GM23338 (cell line): ENCODE results near the gene PRPF6. TPM values are rescaled to one million over a fixed set of nuclear protein-coding genes. Genes with fewer than 3 reads are reported as not detected.
A peak's percentile ranks its signal among the peaks of the same experiment; 100 is the strongest.

Experiments used
- ATAC-seq: fragments of 200-7000 bp; cut with Tn5 transposase; 3 replicates; pipeline ENCODE4 v1.9.1; 2020
- DNase-seq: peaks from one replicate; pipeline ENCODE4 v3.0.0-alpha.2; 2015; ENCODE audit warnings: low spot score
- H2AFZ ChIP-seq: fragments of 200-600 bp; sonication (generic); 2 replicates; pipeline ENCODE4 v1.8.0; 2016; ENCODE audit warnings: antibody characterized with exemption, mild to moderate bottlenecking, moderate library complexity
- H3F3A ChIP-seq: fragments of 200-600 bp; sonication (generic); replicated peaks from 2 replicates; pipeline ENCODE4 v1.8.0; 2017; ENCODE audit warnings: antibody characterized with exemption, mixed run types, low read depth
- H3K27ac ChIP-seq: fragments of 200-600 bp; sonication (generic); 2 replicates; pipeline ENCODE4 v1.6.1; 2016; ENCODE audit warnings: low read depth
- H3K27me3 ChIP-seq: fragments of 200-600 bp; sonication (generic); 2 replicates; pipeline ENCODE4 v1.8.0; 2016; ENCODE audit warnings: mild to moderate bottlenecking, mixed run types, moderate library complexity; ENCODE audit not compliant: insufficient read depth
- H3K36me3 ChIP-seq: fragments of 200-600 bp; sonication (generic); 2 replicates; pipeline ENCODE4 v1.8.0; 2016; ENCODE audit warnings: mild to moderate bottlenecking; ENCODE audit not compliant: insufficient read depth
- H3K4me1 ChIP-seq: fragments of 200-600 bp; sonication (generic); 2 replicates; pipeline ENCODE4 v1.8.0; 2016; ENCODE audit warnings: mild to moderate bottlenecking, moderate library complexity; ENCODE audit not compliant: insufficient read depth
- H3K4me2 ChIP-seq: fragments of 200-600 bp; sonication (generic); 2 replicates; pipeline ENCODE4 v1.7.1; 2017; ENCODE audit warnings: mixed run types
- H3K4me3 ChIP-seq: fragments of 200-600 bp; sonication (generic); 2 replicates; pipeline ENCODE4 v1.6.1; 2016; ENCODE audit warnings: mixed run types
- H3K79me2 ChIP-seq: fragments of 200-600 bp; sonication (generic); replicated peaks from 2 replicates; pipeline ENCODE4 v1.8.0; 2017; ENCODE audit warnings: mild to moderate bottlenecking; ENCODE audit not compliant: insufficient read depth
- H3K9me2 ChIP-seq: fragments of 200-600 bp; sonication (generic); 2 replicates; pipeline ENCODE4 v1.8.0; 2017; ENCODE audit not compliant: insufficient read depth
- H4K20me1 ChIP-seq: fragments of 200-600 bp; sonication (generic); replicated peaks from 2 replicates; pipeline ENCODE4 v1.8.0; 2017; ENCODE audit warnings: mild to moderate bottlenecking; ENCODE audit not compliant: insufficient read depth
- H3K27ac Mint-ChIP-seq: 2 replicates; pipeline ENCODE4 v1.8.0; 2020; ENCODE audit warnings: inconsistent platforms, mild to moderate bottlenecking, moderate library complexity, mixed read lengths
- H3K27me3 Mint-ChIP-seq: 3 replicates; pipeline ENCODE4 v1.8.0; 2022; ENCODE audit warnings: low read depth, mild to moderate bottlenecking, moderate library complexity, mixed read lengths, inconsistent platforms; ENCODE audit not compliant: insufficient read depth, poor library complexity
- H3K36me3 Mint-ChIP-seq: 3 replicates; pipeline ENCODE4 v1.8.0; 2021; ENCODE audit warnings: low read depth, mild to moderate bottlenecking, inconsistent platforms, moderate library complexity, mixed read lengths
- H3K4me1 Mint-ChIP-seq: 3 replicates; pipeline ENCODE4 v1.8.0; 2020; ENCODE audit warnings: mild to moderate bottlenecking, inconsistent platforms, mixed read lengths
- H3K4me3 Mint-ChIP-seq: 3 replicates; pipeline ENCODE4 v1.8.0; 2021; ENCODE audit warnings: moderate library complexity, mild to moderate bottlenecking, inconsistent platforms, mixed read lengths
- H3K9me3 Mint-ChIP-seq: 3 replicates; pipeline ENCODE4 v1.8.0; 2020; ENCODE audit warnings: moderate library complexity, mild to moderate bottlenecking, inconsistent platforms, mixed read lengths
- CREB1 ChIP-seq: fragments of 250-450 bp; sonication (Bioruptor Pico); IDR thresholded peaks from 2 replicates; pipeline ENCODE4 v1.5.0; 2020; ENCODE audit warnings: low read depth, mild to moderate bottlenecking, moderate library complexity
- JUNB ChIP-seq: IDR thresholded peaks from one replicate; pipeline ENCODE4 v1.6.1; 2016; ENCODE audit warnings: antibody characterized with exemption; ENCODE audit not compliant: unreplicated experiment
- NANOG ChIP-seq: IDR thresholded peaks from 2 replicates; pipeline ENCODE4 v1.6.1; 2016; ENCODE audit warnings: antibody characterized with exemption, borderline replicate concordance
- POLR2AphosphoS5 ChIP-seq: IDR thresholded peaks from 2 replicates; pipeline ENCODE4 v1.6.1; 2016; ENCODE audit warnings: antibody characterized with exemption, low read depth
- STAT1 ChIP-seq: IDR thresholded peaks from one replicate; pipeline ENCODE4 v1.6.1; 2016; ENCODE audit warnings: antibody characterized with exemption; ENCODE audit not compliant: unreplicated experiment
- ZNF331 ChIP-seq: fragments of 250-450 bp; sonication (Bioruptor Pico); IDR thresholded peaks from 2 replicates; pipeline ENCODE4 v1.5.0; 2020; ENCODE audit warnings: low read depth, mild to moderate bottlenecking, moderate library complexity
- polyA plus RNA-seq: library from polyadenylated mRNA; unstranded; fragments of >200 nt; fragmentation: Nextera tagmentation; extraction: Ambion mirVana; gene quantifications from 2 replicates; pipeline ENCODE4 v1.2.1, GENCODE V29; 2016
- total RNA-seq: library from RNA; depleted of rRNA; stranded (reverse); fragments of >200 nt; shearing (Covaris generic); gene quantifications from 2 replicates; pipeline ENCODE4 v1.2.3, GENCODE V29; 2014
- TF ChIP-seq, protein P1 (sequence below): fragments of 250-450 bp; sonication (Bioruptor Pico); IDR thresholded peaks from 2 replicates; pipeline ENCODE4 v1.5.0; 2020; ENCODE audit warnings: mild to moderate bottlenecking, moderate library complexity
- TF ChIP-seq, protein P2 (sequence below), 2 experiments: fragments of 200-600 bp in 1 of 2; sonication (generic) in 1 of 2; conservative IDR thresholded peaks; 2 replicates each; pipeline versions ENCODE4 v1.5.1 to v1.6.1; 2016 to 2017; ENCODE audit warnings: antibody characterized with exemption in 2 of 2, low read depth in 2 of 2, mild to moderate bottlenecking in 2 of 2, moderate library complexity in 1 of 2

Gene PRPF6
- total and polyA plus RNA-seq, 2 experiments from 2014 or later: 53.8 to 79.9 TPM

DNA sequence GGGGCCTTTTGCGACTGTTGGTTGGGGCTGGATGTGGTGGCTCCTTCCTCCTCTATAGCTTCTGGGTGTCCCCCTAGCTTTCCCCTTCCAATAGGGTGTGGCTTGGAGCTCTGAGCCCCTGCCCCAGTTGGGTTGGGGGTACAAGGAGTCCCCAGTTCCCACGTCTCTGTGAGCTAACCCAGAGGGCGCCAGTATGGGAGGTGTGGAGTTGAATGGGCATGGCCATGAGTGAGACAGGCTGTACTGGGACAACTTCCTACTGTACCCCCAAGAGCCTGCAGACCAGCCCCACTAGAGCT, 56.2 kb downstream of the PRPF6 start (continued):
- TF ChIP-seq, protein P1, sequence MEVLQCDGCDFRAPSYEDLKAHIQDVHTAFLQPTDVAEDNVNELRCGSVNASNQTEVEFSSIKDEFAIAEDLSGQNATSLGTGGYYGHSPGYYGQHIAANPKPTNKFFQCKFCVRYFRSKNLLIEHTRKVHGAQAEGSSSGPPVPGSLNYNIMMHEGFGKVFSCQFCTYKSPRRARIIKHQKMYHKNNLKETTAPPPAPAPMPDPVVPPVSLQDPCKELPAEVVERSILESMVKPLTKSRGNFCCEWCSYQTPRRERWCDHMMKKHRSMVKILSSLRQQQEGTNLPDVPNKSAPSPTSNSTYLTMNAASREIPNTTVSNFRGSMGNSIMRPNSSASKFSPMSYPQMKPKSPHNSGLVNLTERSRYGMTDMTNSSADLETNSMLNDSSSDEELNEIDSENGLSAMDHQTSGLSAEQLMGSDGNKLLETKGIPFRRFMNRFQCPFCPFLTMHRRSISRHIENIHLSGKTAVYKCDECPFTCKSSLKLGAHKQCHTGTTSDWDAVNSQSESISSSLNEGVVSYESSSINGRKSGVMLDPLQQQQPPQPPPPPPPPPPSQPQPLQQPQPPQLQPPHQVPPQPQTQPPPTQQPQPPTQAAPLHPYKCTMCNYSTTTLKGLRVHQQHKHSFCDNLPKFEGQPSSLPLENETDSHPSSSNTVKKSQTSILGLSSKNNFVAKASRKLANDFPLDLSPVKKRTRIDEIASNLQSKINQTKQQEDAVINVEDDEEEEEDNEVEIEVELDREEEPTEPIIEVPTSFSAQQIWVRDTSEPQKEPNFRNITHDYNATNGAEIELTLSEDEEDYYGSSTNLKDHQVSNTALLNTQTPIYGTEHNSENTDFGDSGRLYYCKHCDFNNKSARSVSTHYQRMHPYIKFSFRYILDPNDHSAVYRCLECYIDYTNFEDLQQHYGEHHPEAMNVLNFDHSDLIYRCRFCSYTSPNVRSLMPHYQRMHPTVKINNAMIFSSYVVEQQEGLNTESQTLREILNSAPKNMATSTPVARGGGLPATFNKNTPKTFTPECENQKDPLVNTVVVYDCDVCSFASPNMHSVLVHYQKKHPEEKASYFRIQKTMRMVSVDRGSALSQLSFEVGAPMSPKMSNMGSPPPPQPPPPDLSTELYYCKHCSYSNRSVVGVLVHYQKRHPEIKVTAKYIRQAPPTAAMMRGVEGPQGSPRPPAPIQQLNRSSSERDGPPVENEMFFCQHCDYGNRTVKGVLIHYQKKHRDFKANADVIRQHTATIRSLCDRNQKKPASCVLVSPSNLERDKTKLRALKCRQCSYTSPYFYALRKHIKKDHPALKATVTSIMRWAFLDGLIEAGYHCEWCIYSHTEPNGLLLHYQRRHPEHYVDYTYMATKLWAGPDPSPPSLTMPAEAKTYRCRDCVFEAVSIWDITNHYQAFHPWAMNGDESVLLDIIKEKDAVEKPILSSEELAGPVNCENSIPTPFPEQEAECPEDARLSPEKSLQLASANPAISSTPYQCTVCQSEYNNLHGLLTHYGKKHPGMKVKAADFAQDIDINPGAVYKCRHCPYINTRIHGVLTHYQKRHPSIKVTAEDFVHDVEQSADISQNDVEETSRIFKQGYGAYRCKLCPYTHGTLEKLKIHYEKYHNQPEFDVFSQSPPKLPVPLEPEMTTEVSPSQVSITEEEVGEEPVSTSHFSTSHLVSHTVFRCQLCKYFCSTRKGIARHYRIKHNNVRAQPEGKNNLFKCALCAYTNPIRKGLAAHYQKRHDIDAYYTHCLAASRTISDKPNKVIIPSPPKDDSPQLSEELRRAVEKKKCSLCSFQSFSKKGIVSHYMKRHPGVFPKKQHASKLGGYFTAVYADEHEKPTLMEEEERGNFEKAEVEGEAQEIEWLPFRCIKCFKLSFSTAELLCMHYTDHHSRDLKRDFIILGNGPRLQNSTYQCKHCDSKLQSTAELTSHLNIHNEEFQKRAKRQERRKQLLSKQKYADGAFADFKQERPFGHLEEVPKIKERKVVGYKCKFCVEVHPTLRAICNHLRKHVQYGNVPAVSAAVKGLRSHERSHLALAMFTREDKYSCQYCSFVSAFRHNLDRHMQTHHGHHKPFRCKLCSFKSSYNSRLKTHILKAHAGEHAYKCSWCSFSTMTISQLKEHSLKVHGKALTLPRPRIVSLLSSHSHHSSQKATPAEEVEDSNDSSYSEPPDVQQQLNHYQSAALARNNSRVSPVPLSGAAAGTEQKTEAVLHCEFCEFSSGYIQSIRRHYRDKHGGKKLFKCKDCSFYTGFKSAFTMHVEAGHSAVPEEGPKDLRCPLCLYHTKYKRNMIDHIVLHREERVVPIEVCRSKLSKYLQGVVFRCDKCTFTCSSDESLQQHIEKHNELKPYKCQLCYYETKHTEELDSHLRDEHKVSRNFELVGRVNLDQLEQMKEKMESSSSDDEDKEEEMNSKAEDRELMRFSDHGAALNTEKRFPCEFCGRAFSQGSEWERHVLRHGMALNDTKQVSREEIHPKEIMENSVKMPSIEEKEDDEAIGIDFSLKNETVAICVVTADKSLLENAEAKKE: no peak
- TF ChIP-seq, protein P2, sequence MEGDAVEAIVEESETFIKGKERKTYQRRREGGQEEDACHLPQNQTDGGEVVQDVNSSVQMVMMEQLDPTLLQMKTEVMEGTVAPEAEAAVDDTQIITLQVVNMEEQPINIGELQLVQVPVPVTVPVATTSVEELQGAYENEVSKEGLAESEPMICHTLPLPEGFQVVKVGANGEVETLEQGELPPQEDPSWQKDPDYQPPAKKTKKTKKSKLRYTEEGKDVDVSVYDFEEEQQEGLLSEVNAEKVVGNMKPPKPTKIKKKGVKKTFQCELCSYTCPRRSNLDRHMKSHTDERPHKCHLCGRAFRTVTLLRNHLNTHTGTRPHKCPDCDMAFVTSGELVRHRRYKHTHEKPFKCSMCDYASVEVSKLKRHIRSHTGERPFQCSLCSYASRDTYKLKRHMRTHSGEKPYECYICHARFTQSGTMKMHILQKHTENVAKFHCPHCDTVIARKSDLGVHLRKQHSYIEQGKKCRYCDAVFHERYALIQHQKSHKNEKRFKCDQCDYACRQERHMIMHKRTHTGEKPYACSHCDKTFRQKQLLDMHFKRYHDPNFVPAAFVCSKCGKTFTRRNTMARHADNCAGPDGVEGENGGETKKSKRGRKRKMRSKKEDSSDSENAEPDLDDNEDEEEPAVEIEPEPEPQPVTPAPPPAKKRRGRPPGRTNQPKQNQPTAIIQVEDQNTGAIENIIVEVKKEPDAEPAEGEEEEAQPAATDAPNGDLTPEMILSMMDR (conservative IDR thresholded peaks at IDR 0.05; ENCODE audit: low read depth in 2 of 2): no peak
- no peak for TF ChIP-seq ZNF331 (CRISPR knock-in tag)
- no peak for TF ChIP-seq POLR2AphosphoS5
- TF ChIP-seq NANOG: no peak
- TF ChIP-seq STAT1: no peak

DNA sequence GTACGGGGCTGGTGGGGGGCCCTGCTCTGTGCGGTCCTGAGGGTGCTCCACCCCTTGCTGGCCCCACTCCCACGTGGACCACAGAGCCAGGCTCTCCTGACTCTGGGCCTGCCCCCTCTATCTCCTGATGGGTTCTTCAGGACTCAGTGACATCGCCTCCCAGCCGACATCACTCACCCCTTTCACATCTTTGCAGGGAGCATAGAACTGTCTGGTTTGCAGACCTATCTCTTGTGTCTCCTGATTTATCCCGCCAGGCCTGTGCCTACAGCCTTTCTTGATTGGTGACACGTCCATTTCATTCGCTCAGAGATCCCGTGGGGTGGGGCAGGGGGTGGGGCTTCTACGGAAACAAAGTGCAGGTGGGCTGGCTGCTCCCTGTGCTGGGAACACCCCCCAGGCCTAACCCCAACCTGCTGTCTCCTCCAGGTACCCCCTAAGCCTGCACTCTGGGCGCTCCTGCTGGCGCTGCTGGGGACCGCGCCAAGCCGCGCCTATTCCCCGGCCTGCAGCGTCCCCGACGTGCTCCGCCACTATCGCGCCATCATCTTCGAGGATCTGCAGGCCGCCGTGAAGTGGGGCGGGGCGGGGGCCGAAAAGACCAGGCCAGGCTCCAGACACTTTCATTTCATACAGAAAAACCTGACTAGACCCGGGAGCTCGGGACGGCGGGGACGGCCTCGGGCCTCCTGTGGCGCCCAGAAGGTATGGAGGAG, 56.7 kb downstream of the PRPF6 start:
- Mint-ChIP-seq H3K4me1 (peaks cover 32% of the 10 kb centered on the region), H3K27me3 (peaks cover 50% of the 10 kb centered on the region), H3K9me3 (no peaks in the 10 kb centered on the region), H3K36me3 (peaks cover 6% of the 10 kb centered on the region), H3K27ac (no peak overlapping the region), H3K4me3 (peak overlapping the region; percentile 65)
- ATAC-seq (peak; percentile 17), DNase-seq (peak; percentile 48)
- TF ChIP-seq CREB1 (CRISPR knock-in tag): no peak
- TF ChIP-seq JUNB: no peak
- TF ChIP-seq POLR2AphosphoS5: peak; percentile 34; the same call in 1 of the 2 replicates
- H2AFZ ChIP-seq: no peak overlapping the region
- H3K27me3 ChIP-seq: peaks cover 53% of the 10 kb centered on the region
- no peaks in the 10 kb centered on the region for H3K36me3 ChIP-seq
- no peaks in the 10 kb centered on the region for H3K79me2 ChIP-seq
- H3K27ac ChIP-seq: no peak overlapping the region
- peak overlapping the region; percentile 79 for H3K4me3 ChIP-seq
- no peaks in the 10 kb centered on the region for H4K20me1 ChIP-seq
- peak overlapping the region; percentile 91 for H3K4me2 ChIP-seq
- H3F3A ChIP-seq: peaks cover 10% of the 10 kb centered on the region; the same call in 1 of the 2 replicates
- no peaks in the 10 kb centered on the region for H3K9me2 ChIP-seq
- peaks cover 39% of the 10 kb centered on the region for H3K4me1 ChIP-seq
